Stimulated activated CD8-positive, alpha-beta memory T cell treated with anti-CD3 and anti-CD28 coated beads, Interleukin-12 subunit alpha, Interleukin-12 subunit beta, amount 100 ng/mL, for 4 hours (primary cell): ENCODE results near the gene ADAMTSL5.
"Not testable (repeated sequence)": the region's sequence is repeated elsewhere in the genome, so short reads cannot be mapped to it uniquely, and the experiment has no call there.

Source experiments
- DNase-seq: peaks from one replicate; pipeline ENCODE4 v3.0.0-alpha.2; 2020; ENCODE audit warnings: low read depth

Gene ADAMTSL5, protein sequence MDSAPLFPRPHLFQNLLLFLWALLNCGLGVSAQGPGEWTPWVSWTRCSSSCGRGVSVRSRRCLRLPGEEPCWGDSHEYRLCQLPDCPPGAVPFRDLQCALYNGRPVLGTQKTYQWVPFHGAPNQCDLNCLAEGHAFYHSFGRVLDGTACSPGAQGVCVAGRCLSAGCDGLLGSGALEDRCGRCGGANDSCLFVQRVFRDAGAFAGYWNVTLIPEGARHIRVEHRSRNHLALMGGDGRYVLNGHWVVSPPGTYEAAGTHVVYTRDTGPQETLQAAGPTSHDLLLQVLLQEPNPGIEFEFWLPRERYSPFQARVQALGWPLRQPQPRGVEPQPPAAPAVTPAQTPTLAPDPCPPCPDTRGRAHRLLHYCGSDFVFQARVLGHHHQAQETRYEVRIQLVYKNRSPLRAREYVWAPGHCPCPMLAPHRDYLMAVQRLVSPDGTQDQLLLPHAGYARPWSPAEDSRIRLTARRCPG

GRCh38 chr19:1512671-1513498 lies at the start of gene ADAMTSL5:
TSS of gene ADAMTSL5 (minus strand) at chr19:1513019. CDS start at chr19:1510943, 2,076 bp downstream.
- peak; percentile 50 for DNase-seq

DNA sequence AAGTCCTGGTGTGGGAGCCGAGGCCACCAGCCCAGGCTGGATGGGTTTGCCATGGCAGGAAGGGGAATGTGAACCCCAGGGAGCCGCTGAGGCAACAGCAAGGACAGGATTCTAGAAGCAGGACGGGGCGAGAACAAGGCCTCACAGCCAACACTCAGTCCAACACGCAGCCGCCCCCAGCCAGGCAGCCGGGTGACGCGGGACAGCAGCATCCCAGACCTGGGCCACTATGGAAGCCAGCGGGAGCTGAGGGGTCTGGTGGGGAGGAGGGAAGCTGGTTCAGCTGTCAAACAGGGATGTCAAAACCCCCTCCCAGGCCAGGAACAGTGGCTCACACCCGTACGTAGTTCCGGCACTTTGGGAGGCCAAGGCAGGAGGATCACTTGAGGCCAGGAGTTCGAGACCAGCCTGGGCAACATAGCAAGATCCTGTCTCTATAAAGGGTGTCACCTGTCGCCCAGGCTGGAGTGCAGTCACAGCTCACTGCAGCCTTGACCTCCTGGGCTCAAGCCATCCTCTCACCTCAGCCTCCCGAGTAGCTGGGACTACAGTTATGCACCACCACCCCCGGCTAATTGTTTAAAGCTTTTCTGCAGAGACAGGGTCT lies 48.5 kb upstream of the ADAMTSL5 start:
- DNase-seq: no peak

- no peak for DNase-seq
Observed at GRCh38 chr19:1560286-1560882, 47.6 kb upstream of the ADAMTSL5 start.

GRCh38 chr19:1558552-1558951 lies 45.7 kb upstream of the ADAMTSL5 start:
- no peak for DNase-seq

- DNase-seq: no peak
Observed at GRCh38 chr19:1556390-1557070, 43.7 kb upstream of the ADAMTSL5 start.

- DNase-seq: no peak
Observed at GRCh38 chr19:1555487-1556389, 42.9 kb upstream of the ADAMTSL5 start.

DNA sequence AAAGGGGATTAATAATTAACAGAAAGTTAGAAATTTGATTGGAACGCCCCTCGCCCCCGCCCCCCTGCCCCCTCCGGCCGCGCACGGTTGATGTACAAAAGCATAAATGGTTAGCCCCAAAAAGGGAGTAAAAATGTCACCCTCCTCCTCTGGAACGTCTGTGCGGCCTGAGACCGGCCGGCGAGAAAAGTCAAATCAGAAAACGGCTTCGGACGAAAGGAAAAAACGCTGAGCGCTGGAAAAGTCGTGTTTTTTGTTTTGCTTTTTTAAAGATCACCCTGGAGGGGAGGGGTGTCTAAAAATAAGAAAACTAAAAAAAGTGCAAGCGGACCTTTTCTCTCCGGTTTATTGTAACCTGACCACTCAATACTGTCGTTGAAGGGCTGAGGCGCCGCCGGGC lies 42.1 kb upstream of the ADAMTSL5 start:
- DNase-seq: no peak

DNA sequence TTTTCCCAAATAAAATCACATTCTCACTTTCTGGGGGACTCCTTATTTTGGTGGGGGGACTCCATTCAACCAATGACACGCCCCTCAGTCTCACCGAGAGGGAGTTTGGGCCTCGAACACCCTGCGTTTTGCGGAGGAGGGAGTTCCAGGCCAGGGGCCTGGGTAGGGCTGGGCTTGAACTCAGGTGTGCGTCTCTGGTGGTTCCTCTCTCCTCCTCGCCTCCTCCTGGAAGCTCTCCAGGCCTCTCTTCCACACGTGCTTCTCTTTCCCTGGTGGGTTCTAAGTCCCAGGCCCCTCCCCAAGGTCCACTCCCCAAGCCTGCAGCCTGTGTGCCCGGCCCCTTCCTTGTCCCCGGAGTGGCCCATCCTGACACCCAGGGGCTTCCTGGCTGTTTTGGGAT lies 40.6 kb upstream of the ADAMTSL5 start:
- no peak for DNase-seq

GRCh38 chr19:1551068-1552040 lies 38.5 kb upstream of the ADAMTSL5 start:
- no peak for DNase-seq

DNA sequence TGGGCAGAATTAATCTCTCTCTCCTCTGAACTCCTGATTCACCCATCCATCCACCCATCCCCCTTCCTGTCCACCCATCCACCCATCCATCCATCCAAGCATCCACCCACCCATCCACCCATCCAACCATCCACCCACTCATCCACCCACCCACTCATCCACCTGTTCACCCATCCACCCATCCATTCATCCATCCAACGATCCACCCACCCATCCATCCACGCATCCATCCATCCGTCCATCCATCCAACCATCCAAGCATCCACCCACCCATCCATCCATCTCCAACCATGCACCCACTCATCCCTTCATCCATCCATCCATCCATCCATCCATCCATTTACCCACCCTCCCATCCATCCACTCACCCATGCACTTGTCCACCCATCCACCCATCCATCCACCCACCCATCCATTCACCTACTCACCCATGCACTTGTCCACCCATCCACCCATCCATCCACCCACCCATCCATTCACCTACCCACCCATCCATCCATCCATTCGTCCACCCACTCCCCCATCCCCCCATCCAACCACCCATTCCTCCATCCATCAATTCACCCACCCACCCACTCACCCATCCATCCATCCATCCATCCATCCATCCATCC lies 36.6 kb upstream of the ADAMTSL5 start:
- no peak for DNase-seq

GRCh38 chr19:1540365-1540925 lies 27.6 kb upstream of the ADAMTSL5 start:
- DNase-seq: no peak

- DNase-seq: not testable (repeated sequence)
Observed at GRCh38 chr19:1539749-1540148, 26.9 kb upstream of the ADAMTSL5 start.

DNA sequence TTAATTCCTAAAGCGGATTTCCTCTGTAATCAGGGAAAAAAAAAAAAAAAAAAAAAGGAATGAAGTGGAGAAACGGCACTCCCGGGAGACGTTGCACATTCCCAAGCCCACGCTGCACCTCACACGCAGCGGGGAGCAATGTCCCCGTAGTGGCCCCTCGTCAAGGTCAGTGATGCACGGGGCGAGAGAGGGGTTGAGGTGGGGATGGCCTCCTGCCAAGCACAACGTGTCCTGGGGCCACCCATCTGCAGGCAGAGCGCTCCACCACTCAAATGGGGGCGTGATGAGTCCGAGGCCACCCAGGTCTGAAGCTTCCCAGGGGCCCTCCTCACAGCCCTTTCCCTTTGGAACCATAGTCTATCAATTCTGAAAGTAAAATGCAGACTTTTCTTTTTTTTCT lies 26.2 kb upstream of the ADAMTSL5 start:
- no peak for DNase-seq

DNA sequence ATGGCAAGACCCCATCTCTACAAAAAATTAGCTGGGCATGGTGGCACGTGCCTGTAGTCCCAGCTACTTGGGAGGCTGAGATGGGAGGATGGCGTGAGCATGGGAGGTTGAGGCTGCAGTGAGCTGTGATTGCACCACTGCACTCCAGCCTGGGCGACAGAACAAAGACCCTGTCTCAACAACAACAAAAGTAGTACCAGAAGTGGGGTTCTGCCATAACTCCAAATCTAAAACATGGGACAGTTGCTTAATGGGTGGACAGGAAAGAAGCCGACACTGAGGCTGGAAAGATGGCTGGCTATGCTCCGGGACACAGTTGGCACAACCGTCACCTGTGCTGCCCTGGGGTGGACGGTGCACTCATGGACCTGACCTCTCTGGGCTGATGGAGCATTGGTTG lies 22.9 kb upstream of the ADAMTSL5 start:
- not testable (repeated sequence) for DNase-seq

DNA sequence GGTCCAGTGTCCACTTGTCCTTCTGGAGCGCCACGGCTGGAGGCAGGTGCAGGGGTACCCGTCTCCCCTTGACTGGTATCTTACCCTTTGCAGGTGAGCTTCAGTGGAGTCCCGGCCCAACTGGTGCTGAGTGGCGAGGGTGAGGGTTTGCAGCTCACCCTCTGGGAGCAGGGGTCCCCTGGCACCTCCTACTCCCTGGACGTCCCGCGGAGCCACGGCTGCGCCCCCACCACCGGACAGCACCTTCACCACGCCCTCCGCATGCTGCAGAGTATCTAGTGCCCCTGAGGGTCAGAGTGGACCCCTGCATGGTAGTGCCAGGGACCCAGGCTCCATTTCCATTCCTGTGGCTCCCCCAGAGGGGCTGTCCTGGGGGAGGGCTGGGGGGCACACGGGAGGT lies 22.2 kb upstream of the ADAMTSL5 start:
- no peak for DNase-seq

GRCh38 chr19:1533510-1534150 lies 20.8 kb upstream of the ADAMTSL5 start:
- DNase-seq: no peak

DNA sequence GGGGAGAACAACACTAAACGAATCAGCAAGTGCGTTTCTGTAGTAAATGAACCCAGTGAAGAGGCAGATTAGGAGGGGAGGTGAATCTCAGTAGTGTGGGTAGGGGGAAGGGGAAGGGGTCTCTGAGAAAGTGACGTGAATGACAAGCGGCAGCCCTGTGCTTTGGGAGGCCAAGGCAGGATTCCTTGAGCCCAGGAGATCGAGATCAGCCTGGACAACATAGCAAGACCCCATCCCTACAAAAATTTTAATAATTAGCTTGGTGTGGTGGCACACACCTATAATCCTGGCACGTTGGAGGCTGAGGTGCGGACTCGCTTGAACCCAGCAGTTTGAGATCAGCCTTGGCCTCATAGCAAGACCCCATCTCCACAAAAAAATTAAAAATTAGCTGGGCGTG lies 19.2 kb upstream of the ADAMTSL5 start:
- DNase-seq: no peak

GRCh38 chr19:1531587-1531986 lies 18.8 kb upstream of the ADAMTSL5 start:
- no peak for DNase-seq
